HG03045 (cell line): Measurements from ENCODE around the gene NT5DC4.

ENCODE experiments used
- ATAC-seq: cut with Tn5 transposase; IDR thresholded peaks from one replicate; pipeline ENCODE4 v1.9.1; 2021; ENCODE audit warnings: mild to moderate bottlenecking, moderate library complexity; ENCODE audit not compliant: unreplicated experiment

Gene NT5DC4

DNA sequence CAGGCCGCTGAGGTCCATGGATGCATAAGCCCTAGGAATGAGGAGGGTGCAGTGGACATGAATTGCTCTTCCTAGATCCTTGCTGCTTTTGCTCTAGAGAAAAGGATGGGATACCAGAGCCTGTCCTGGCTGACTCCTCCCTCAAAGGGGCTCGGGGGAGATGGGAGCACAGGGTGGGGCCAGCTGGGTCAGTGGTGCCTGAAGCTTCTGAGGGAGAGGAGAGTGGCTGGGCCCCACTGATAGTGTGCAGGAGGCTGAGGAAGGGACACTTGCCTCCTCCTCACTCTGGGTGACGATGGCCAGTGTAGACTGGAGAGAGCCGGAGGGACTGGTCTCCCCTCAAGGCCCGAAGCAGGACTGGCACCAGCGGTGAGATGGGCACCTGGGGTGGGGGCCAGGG, at the start of gene NT5DC4:
Gene NT5DC4, plus strand, starts transcription at position 236 of the 400 bp plus-strand sequence. Its CDS starts 60 bp downstream, at position 296.
- ATAC-seq = no peak

GRCh38 chr2:112671801-112672200, 49.0 kb upstream of the NT5DC4 start:
- no peak for ATAC-seq

GRCh38 chr2:112673008-112673407, 47.8 kb upstream of the NT5DC4 start:
- no peak for ATAC-seq

GRCh38 chr2:112674229-112674628, 46.6 kb upstream of the NT5DC4 start:
- ATAC-seq = no peak

DNA sequence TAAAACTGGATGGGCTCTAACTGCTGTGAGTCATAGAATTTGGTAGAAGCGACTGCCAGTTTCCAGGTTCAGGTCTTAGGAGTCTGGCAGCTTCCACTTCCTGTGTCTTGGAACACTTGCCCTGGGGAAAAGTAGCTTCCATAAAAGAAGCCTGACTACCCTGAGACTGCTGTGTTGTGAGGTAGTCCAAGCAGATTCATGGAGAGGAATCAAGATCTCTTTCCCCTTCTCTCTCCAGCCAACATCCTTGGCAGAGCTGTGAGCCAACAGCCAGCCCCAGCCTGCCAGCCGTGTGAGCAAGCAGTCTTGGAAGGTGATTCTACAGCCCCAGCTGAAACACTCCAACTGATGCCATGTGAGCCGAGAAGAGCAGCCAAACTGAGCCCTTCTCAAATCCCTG, 41.3 kb upstream of the NT5DC4 start:
- no peak for ATAC-seq

DNA sequence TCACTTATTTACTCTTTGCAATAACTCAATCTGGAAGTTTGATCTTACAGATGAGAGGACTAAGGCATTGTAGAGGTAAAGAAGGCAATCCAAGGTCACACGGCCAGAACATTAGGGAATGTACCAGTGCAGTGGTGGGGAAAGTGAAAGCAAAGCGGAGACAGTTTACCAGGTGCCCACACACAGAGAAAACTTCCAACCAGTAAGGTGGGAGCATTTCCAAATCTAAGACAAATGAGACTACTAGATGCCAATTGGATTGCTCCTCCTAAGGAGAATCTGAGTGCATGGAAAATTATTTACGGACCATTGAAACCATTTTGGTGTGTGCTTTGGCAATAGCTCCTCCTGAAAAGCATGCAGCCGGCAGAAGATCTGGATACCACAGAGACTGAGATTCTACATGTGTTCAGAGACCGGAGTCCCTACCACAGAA, 40.1 kb upstream of the NT5DC4 start:
- no peak for ATAC-seq

DNA sequence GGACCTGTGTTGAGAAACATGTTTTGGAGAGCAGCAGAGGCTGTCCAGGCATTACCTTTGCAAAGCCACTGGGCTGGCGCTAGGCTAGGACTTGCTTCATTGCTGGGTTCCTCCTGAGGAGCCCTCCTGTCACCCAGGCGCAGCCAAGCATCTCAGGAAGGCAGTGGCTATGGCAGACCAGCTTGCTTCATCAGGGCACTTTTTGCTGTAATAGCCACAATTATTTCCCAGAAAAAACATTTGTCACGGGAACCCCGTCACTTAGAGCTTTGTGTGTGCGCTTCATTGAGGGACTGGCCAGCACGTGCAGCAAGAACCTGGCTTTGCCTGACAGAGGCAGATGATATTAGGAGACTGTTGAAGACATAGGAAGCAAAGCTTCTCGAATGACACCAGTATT, 38.7 kb upstream of the NT5DC4 start:
- ATAC-seq = no peak

DNA sequence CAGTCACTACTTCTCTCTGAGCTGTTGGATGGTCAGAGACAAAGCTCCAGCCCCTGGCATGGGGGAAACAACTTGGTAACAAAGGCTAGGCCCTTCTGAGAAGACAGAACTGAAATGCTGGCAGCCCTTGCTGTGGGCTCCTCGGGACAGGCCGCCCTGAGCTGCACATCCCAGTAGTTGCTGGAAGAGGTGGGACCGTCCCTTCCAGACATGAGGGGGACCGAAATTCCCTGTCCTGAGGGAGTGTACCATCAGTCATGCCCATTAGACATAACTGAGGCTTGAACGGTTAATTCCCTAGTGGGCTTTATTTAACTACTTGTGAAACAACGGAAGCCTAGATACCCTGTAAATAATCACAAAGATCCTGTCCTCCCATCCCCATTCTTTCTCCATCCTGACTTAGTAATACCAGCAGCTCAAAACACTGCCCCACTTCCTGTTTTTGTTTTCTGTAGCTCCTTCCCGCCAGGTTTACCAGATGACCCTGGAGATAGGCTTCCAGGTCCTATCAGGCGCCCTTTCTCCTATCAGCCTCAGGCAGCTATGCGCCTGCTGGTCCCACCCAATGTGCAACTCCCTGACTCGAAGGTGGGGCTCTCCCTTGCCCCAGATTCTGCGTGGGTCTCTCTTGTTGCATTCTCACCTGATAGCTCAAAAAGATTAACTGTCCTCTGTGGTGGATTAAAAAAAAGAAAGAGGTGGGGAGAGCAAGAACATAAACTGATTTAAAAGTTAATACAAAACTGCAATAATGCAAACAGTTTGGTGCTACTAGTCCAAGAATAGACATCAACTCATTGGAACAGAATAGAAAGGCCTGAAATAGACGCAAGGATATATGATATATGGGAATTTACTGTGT, 37.0 kb upstream of the NT5DC4 start:
- no peak for ATAC-seq

DNA sequence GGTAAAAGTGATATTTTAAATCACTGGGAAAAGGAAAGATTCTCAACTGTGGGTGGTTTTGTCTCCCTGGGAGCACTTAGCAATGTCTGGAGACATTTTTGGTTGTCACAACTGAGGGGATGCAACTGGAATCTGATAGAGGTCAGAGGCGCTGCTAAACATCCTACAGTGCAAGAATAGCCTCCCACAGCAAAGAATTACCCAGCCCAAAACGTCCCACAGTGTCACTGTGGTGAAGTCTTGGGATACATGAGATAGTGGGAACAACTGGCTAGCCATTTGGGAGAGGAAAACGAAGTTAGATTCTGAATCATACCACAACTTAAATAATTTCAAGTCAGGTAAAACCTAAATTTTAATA, 36.4 kb upstream of the NT5DC4 start:
- no peak for ATAC-seq

DNA sequence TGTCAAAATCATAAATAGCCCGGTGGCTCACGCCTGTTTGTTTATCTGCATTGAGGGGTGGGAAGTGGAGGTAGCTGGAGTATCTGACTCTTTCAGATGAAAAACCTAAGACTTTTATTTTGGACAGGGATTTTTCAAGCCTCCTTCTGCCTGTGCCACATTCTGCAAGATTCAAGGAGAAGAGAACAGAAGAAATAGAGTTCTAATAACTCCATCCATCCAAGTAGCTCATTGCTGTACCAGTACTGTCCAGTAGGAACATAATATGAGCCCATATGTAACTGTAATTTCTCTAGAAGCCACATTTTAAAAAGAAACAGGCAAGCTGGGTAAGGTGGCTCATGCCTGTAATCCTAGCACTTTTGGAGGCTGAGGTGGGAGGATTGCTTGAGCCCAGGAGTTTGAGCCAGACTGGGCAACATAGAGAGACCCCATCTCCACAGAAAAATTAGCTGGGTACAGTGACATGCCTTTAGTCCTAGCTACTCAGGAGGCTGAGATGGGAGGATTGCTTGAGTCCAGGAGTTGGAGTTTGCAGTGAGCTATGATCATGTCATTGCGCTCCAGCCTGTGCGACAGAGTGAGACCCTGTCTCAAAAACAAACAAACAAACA, 35.4 kb upstream of the NT5DC4 start:
- ATAC-seq = no peak

DNA sequence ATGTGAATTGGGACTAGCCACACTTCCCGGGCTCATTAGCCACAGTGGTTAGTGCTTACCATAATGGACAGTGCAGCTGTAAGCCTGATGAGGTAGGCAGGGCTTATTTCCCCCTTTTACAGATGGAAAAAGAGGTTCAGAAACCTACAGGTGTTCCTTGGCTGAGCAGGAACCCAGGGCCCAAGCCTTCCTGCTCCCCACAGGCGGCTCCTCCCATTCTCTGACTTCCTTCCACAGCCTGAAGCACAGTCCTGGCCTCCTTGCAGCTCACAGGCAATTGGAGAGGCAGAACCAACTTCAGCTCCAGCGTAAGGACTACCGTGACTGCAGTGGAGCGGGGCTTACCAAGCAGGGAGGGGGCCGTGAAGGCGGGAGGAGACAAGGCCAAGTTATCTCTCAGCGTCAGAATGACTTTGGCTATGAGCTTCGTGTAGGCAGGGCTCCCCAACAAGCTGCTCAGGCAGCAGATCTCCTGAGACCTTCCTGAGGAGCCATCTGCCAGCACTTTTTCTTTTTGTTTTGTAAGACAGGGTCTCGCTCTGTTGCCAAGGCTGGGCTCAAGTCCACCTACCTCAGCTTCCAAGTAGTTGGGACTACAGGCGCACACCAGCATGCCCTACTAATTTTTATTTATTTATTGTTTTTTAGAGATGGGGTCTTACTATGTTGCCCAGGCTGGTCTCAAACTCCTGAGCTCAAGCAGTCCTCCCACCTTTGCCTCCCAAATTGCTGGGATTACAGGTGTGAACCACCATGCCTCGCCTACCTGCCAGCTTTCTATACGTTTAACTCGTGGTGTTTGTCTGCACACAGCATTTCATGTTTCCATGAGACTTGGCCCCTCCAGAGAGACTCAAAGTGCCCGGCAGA, 34.2 kb upstream of the NT5DC4 start:
- no peak for ATAC-seq

GRCh38 chr2:112687522-112687921, 33.3 kb upstream of the NT5DC4 start:
- no peak for ATAC-seq

- ATAC-seq = no peak
Observed at GRCh38 chr2:112688086-112688880, 32.5 kb upstream of the NT5DC4 start.

- peak; percentile 38 for ATAC-seq
Observed at GRCh38 chr2:112690853-112691401, 29.9 kb upstream of the NT5DC4 start.

- ATAC-seq = no peak
Observed at GRCh38 chr2:112691881-112692281, 28.9 kb upstream of the NT5DC4 start.

DNA sequence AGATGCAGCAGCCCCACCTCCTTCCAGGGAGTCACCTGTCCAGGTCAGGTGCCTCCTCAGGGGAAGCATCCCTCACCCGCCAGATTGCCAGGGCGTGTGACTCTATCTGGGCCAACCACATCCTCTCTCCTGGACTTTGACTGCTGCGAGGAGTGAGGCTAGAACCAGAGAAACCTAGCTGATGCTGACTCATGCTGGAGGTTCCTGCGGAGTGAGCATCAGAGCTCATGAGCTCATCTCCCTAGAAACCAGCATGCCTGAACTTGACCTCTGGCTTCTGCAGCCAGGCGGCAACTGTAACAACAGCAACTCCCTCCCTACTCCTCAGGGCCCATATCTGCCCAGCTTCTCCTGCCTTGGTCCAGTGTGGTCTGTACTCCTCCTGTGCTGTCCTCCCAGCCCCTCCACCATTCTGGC, 28.3 kb upstream of the NT5DC4 start:
- peak; percentile 76 for ATAC-seq

DNA sequence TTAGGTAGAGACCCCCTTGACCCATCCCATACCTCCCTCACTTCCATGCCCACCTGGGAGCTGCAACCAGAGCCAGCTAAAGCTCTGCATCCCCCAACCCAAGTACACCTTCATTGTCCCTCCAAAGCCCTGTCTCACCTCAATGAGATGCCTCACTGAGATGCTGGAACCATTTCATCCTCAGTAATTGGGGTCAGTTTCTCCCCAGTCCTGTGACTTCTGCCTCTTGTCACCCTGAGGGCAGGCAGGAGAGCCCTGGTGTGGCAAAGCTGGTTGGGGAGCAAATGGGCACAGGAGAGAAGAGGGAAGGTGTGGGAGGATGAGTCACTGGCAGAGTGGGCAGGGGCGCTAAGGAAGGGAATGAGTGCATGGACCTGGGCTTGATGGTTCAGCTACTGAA, 27.9 kb upstream of the NT5DC4 start:
- no peak for ATAC-seq

DNA sequence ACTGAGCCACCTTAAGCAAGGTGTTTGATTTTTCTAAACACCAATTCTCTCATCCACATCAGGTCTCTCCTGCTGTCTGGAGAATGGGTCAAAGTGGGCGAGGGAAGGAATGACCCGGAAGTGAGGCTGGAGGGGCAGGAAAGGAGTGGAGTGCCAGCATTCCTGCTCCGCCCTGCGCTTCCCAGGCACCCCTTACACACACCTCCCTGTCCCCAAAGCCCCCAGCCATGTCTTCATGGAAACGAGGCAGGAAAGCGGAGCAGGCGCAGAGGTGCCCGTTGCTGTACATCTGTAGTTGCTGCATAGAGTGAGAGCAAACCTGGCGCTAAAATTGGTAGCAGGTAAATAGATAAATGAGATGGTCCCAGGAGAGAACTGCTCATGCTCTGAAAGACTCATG, 27.2 kb upstream of the NT5DC4 start:
- ATAC-seq = no peak

DNA sequence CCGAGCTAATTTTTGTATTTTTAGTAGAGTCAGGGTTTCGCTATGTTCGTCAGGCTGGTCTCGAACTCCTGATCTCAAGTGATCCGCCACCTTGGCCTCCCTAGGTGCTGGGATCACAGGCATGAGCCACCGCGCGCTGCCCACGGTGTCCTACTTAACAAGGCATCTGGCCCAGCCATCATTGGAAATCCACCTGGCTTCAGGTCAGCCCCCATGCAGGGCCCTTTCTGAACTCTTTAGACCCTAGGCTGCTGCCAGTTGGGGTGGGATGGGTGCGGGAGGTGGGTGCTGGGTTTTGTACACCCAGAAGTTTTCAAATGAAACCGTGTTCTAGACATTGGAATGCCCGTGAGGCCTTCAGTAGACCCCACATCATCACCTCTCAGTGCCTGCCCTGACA, 26.6 kb upstream of the NT5DC4 start:
- no peak for ATAC-seq

DNA sequence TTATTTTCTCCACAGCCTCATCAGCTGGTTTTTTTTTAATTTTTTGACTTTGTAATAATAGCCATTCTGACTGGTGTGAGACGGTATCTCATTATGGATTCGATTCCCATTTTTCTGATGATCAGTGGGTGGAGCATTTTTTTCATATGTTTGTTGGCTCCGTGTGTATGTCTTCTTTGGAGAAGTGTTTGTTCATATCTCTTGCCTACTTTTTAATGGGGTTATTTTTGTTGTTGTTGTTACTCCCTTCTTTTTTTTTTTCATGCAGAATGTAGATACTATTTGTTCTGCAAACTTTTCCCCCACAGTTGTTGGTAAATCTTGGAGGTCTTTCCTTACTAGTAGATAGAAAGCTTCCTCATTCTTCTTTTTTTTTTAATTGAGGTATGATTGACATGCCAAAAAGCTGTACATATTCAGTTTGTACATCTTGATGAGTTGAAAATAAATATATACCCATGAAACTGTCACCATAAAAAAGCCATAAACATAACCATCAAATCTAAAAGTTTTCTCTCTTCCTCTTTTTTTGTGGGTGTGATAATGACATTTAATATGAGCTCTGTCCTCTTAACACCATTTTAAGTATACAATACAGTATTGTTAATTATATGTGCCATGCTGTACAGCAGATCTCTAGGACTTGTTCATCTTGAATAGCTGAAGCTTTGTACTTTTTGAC, 21.8 kb upstream of the NT5DC4 start:
- ATAC-seq = no peak
